GM10266 (cell line): ENCODE data around the gene IL34.

Source experiments
- DNase-seq: peaks from one replicate; pipeline ENCODE4 v3.0.0; 2012; ENCODE audit errors: extremely low spot score
- CTCF ChIP-seq: IDR thresholded peaks from 2 replicates; pipeline ENCODE4 v1.5.1; 2012; ENCODE audit warnings: mild to moderate bottlenecking, low read depth; ENCODE audit not compliant: control insufficient read depth, insufficient read depth; ENCODE audit errors: missing control alignments

Gene IL34

DNA sequence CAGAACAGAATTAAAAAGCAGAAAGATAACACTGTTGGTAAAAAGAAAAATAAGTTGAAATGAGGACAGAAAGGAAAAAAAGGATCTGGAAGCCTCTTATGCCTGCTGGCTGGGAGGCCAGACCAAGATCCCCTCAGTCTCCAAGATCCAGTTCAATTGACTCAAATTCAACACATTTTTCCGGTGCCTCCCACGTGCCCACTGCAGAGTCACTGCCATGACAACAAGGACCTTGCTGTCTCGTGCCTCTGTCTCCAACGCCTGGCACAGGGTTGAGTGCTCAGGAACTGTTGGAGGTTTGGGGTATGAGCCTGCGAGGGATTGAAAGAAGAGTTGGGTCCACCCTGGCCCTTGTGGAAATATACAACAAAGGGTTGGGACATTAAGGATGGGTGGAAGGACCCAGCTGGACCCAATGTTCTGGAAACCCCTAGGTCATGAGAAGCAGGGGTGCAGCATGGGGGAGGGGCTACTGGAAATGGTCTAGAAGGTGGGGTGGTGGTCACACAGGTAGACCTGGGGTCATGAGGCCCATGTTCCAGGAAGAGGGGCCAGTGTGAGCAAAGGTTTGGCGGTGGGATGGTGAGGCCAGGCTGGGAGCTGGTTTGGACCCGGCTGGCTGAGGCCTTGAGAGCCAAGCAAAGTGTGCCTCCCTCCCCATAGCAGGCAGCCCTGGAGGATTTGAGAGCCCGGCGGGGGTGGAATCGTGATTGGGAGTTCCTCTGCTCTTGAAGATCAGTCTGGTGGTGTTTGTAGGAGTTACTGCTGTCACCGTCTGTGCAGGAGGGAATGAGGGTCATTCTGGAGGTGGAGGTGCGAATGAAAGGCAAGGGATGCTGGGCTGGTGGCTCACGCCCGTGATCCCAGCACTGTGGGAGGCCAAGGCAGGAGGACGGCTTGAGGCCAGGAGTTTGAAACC is 1.3 kb downstream of the IL34 start:
- no peak for DNase-seq
- TF ChIP-seq CTCF: no peak

GRCh38 chr16:70648606-70649005 is 2.2 kb downstream of the IL34 start:
- DNase-seq: no peak
- TF ChIP-seq CTCF: no peak

DNA sequence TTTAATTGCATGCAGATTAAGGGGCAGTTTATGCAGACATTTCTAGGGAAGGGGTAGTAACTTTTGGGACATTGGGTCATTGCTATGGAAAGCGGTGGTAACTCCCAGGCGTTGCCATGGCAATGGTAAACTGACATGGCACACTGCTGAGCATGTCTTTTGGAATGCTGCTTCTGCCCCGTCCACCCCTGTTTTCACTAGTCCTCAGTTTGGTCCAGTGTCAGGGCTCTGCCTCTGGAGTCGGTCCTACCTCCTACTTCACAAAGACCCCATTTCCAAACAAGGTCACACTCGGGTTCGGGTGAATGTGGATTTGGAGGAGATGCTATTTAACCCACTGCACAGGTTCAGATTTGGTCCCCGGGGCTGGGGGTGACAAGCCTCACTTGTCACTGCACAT is 2.9 kb downstream of the IL34 start:
- no peak for TF ChIP-seq CTCF
- DNase-seq: no peak

GRCh38 chr16:70650216-70650615 is 3.9 kb downstream of the IL34 start:
- no peak for TF ChIP-seq CTCF
- DNase-seq: no peak

GRCh38 chr16:70651524-70651923 is 5.2 kb downstream of the IL34 start:
- TF ChIP-seq CTCF: no peak
- no peak for DNase-seq

- DNase-seq: no peak
- TF ChIP-seq CTCF: no peak
These were observed 6.0 kb downstream of the IL34 start for GRCh38 chr16:70652322-70652721.

DNA sequence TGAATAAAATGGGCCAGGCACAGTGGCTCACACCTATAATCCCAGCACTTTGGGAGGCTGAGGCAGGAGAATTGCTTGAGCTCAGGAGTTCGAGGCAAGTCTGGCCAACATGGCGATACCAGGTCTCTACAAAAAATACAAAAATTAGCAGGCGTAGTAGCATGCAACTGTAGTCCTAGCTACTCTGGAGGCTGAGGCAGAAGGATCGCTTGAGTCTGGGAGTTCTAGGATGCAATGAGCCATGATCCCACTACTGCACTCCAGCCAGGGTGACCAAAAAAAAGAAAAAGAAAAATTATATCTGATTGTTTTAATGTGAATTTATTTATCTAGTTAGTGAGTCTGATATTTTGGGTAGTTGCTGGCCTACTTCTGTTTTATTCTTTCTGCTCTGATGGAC is 7.0 kb downstream of the IL34 start:
- no peak for TF ChIP-seq CTCF

More for the DNA sequence above, 7.0 kb downstream of the IL34 start:
- DNase-seq: no peak
